Measurements from ENCODE around the gene UBE2E3. TPM values are rescaled to one million over a fixed set of nuclear protein-coding genes. Genes with fewer than 3 reads are reported as not detected.
"Not testable (repeated sequence)": the region's sequence is repeated elsewhere in the genome, so short reads cannot be mapped to it uniquely, and the experiment has no call there.

UBE2E3 gene
- total RNA-seq (2014; rRNA removed; shearing (Covaris generic)): 156 and 183 TPM in 2 replicates
- polyA plus RNA-seq (2015; cell fraction: cytosol; rRNA removed): 152 and 168 TPM in 2 replicates
- polyA plus RNA-seq (2015; cell fraction: nucleus; rRNA removed): 54.4 and 76.0 TPM in 2 replicates

DNA sequence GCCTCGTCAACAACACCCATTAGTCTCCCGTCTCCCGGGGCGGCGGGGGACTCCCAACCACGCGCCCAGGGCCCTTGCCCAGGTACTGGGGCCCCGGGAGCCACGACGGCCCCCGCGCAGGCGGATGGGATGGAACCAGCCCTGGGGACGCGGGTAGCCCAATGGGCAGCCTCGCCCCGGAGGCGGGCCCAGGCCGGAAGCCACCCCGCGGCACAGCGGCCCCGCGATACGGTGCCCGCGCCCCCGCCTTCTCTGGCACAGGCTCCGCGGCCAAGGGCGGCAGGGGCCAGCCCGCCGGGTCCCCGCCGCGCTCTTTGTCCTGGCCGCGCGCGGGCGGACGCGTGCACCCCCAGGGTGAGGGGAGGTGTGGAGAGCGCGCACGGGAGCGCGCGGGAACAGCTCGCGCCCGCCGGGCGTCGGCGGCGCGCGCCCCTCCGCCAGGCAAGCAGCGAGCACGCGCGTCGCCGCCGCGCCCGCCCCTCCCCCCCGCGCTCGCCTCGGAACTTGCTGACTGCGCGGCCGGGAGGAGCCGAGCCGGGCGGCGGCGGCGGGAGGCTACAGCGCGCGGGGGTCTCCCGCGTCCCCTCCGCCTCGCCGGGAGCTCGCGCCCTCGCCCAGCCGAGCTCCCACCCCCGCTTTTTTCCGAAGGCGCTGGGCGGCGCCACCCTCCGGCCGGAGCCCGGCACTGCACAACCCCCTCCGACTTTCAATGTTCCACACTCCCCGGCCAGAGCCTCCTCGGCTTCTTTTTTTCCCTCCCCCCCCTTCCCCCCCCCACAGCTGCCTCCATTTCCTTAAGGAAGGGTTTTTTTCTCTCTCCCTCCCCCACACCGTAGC is at the start of gene UBE2E3:
Gene UBE2E3 (plus strand): TSS at position 500 of the 837 bp plus-strand sequence. CDS start 1,438 bp downstream, outside the sequence.
- peak; percentile 82 for DNase-seq (ENCODE audit: low read depth)

- no peak for DNase-seq (ENCODE audit: low read depth)
Observed at GRCh38 chr2:180931841-180932240, 48.6 kb upstream of the UBE2E3 start.

GRCh38 chr2:180933332-180933731 is 47.1 kb upstream of the UBE2E3 start:
- DNase-seq (ENCODE audit: low read depth): no peak

DNA sequence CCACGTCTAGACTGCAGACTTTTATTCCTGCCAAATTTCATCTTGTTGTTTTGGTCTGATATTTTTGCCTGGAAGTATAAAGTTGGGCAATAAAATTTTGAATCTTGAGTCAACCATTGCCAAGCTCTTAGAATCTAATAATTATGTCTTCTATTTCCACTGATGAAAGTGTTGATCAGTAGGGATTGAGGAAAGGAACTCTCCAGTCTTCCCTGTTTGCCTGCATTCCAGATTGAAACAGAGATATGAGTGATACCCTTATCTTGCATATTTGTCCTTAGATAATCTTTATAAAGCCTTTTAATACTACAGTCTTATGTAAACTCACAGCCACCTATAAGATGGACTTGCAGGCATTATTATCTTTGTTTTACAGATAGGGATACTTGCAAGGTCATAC is 45.5 kb upstream of the UBE2E3 start:
- no peak for DNase-seq (ENCODE audit: low read depth)

- not testable (repeated sequence) for DNase-seq (ENCODE audit: low read depth)
Observed at GRCh38 chr2:180937480-180937879, 42.9 kb upstream of the UBE2E3 start.

DNA sequence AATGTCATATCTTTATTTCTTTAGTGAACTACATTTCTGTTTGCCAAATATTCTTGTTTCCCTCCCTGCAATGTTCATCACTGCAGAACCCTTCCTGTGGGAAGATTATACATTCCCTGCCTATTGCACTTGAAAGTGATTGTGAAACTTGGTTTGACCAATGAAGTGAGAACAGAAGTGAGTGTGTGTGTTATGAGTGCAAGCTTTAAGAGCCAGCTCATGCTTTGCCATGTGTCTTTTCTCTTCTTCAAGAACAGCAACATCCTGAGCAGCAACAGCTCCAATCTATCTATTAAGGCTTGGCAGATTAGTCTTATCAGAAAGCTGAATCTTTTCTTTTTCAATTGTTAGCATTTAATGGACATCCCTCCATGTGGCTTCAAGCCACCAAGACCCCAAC is 42.0 kb upstream of the UBE2E3 start:
- peak; percentile 3 for DNase-seq (ENCODE audit: low read depth)

GRCh38 chr2:180943275-180943674 is 37.1 kb upstream of the UBE2E3 start:
- no peak for DNase-seq (ENCODE audit: low read depth)

DNA sequence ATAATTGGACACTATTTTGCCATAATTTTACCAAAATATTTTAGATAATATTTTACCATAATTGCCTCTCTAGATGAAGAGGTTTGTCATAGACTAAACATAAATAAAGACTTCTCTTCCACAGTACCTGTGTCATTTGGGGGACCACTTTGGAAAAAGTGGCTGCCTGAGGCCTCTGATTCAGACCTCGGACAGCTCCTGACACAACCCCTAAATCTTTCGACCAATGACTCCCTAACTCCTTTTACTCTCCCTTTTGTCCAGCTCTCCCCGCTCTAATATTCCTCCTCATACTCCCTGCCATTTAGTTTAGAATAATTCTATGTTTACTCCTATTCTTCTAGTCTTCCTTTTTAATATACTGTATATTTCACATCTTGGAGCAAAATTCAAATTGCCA is 36.0 kb upstream of the UBE2E3 start:
- no peak for DNase-seq (ENCODE audit: low read depth)

DNA sequence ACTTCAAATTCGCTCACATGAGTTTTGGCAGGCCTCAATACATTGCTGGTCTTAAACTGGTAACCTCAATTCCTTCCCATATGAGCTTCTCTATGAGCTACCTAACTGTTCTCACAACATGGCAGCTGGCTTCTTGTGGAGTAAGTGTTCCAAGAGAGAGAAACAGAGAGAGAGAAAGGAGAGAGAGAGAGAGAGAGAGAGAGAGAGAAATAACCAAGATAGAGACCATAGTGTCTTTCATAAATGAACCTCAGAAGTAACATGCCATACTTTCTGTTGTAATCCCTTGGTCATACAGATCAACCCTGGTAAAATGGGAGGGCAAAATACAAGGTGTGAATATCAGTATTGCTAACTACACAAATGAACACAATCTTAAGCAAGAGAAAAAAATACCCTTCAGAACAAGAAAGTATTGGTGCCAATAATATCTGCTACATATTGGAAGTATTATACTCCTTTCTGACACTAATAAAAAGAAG is 33.2 kb upstream of the UBE2E3 start:
- DNase-seq (ENCODE audit: low read depth): no peak

DNA sequence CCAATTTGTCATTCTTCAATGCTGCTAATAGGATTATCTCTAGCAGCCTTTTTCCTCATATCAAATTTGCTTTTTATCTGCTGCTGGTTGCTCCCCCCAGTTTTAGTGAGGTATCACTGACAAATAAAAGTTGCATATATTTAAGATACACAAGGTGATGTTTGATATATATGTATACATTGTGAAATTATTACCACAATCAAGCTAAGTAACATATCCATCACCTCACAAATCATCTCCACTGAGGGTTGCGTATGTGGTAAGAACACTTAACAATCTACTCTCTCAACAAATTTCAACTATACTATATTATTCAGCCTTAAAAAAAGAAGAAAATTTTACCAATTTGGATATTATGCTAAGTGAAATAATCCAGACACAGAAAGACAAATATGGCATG is 30.5 kb upstream of the UBE2E3 start:
- no peak for DNase-seq (ENCODE audit: low read depth)

GRCh38 chr2:180952082-180952481 is 28.3 kb upstream of the UBE2E3 start:
- DNase-seq (ENCODE audit: low read depth): no peak

DNA sequence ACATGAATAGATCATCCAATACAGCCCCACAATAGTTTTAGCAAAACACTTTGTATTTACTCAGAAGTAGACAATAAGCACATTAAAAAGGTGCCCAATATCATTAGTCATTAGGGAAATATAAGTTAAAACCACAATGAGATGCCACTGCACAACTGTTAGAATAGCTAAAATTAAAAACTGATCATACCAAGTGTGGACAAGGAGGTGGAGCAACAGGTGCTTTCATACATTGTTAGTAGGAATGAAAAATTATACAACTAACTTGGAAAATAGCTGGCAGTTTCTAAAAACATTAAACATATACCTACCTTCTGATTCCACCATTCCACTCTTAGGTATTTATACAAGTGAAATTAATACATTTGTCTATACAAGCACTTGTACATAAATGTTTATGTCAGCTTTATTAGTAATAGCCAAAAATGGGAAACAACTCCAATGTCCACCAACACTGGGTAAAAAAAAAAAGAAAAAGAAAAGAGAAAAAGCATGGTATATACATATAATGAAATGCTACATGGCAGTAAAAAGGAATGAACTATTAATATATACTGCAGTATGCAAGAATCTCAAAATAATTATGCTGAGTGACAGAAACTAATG is 27.6 kb upstream of the UBE2E3 start:
- no peak for DNase-seq (ENCODE audit: low read depth)

GRCh38 chr2:180953550-180953949 is 26.9 kb upstream of the UBE2E3 start:
- DNase-seq (ENCODE audit: low read depth): no peak

- DNase-seq (ENCODE audit: low read depth): no peak
Observed at GRCh38 chr2:180955101-180955500, 25.3 kb upstream of the UBE2E3 start.

GRCh38 chr2:180959787-180960186 is 20.6 kb upstream of the UBE2E3 start:
- no peak for DNase-seq (ENCODE audit: low read depth)

- no peak for DNase-seq (ENCODE audit: low read depth)
Observed at GRCh38 chr2:180960982-180961381, 19.4 kb upstream of the UBE2E3 start.

- DNase-seq (ENCODE audit: low read depth): no peak
Observed at GRCh38 chr2:180962727-180963314, 17.6 kb upstream of the UBE2E3 start.

DNA sequence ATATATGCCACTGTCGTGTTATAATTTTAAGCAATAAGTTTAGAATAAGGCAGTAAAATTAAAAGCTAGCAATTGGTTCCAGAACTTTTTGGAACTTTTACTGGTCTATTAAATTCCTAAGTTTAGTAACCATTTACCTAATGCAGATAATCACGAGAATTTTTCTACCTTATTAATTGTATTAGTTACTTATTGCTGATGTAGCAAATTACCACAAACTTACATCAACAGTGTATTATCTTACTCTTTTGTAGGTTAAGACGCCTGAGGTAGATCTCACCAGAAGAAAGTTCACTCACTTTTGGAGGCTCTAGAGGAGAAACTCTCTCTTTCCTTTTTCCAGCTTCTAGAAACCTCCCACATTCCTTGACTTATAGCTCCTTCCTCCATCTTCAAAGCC is 14.0 kb upstream of the UBE2E3 start:
- DNase-seq (ENCODE audit: low read depth): no peak

DNA sequence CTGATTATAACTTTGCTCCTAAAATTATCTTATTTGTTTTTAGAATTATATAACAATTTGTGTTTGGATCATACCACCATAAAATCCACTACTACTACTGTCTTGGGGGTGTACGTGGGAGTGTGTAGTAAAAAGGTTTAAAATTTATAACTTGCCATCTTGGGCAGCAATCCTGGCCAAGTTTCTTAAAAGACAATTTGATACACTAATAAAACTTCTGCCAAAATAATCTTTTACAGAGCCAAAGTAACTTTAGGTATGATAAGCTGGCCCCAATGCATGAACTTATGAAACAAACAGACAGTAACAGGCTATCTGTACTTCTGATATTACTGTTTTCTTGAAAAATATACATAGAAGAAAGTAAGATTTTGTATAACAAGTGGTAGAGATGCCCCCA is 11.3 kb upstream of the UBE2E3 start:
- DNase-seq (ENCODE audit: low read depth): no peak

GRCh38 chr2:180970016-180970415 is 10.4 kb upstream of the UBE2E3 start:
- DNase-seq (ENCODE audit: low read depth): no peak

DNA sequence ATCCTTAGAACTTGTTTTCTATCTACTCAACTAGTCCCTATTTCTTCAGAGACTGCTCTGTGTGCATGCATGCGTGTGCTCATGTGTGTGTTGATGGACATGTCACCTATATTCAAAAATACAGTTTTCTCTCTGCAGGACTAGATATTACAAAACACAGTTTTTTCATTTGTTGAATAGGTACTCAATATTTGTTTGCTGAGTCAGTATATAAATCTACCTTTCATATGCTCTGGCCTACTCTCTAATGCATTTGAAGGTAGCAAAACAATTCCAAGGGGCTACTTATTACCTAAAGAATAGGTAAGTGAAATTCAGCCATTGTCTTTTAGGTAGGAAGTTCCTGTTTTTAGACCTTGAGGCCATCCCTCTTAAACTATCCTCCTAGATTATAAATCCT is 8.6 kb upstream of the UBE2E3 start:
- DNase-seq (ENCODE audit: low read depth): no peak

- no peak for DNase-seq (ENCODE audit: low read depth)
Observed at GRCh38 chr2:180975585-180975984, 4.8 kb upstream of the UBE2E3 start.
